HG02623 (cell line): ENCODE measurements around the gene CAMTA1.
"Not testable (repeated sequence)": the region's sequence is repeated elsewhere in the genome, so short reads cannot be mapped to it uniquely, and the experiment has no call there.

Experiments
- ATAC-seq: cut with Tn5 transposase; IDR thresholded peaks from one replicate; pipeline ENCODE4 v1.9.1; 2021; ENCODE audit warnings: moderate library complexity; ENCODE audit not compliant: unreplicated experiment

CAMTA1 gene

GRCh38 chr1:7127322-7128075, 342.2 kb downstream of the CAMTA1 start:
- no peak for ATAC-seq

- no peak for ATAC-seq
These were observed 343.0 kb downstream of the CAMTA1 start for GRCh38 chr1:7128293-7128692.

- no peak for ATAC-seq
These were observed 344.9 kb downstream of the CAMTA1 start for GRCh38 chr1:7130127-7130526.

- ATAC-seq, result no peak
These were observed 350.2 kb downstream of the CAMTA1 start for GRCh38 chr1:7135493-7135892.

- no peak for ATAC-seq
These were observed 351.1 kb downstream of the CAMTA1 start for GRCh38 chr1:7136166-7136953.

- no peak for ATAC-seq
These were observed 355.0 kb downstream of the CAMTA1 start for GRCh38 chr1:7140251-7140650.

- no peak for ATAC-seq
These were observed 360.7 kb downstream of the CAMTA1 start for GRCh38 chr1:7145947-7146346.

- ATAC-seq, result no peak
These were observed 361.5 kb downstream of the CAMTA1 start for GRCh38 chr1:7146710-7147109.

GRCh38 chr1:7147581-7148282, 362.5 kb downstream of the CAMTA1 start:
- ATAC-seq, result not testable (repeated sequence)

- ATAC-seq, result no peak
These were observed 364.0 kb downstream of the CAMTA1 start for GRCh38 chr1:7149080-7149838.

- ATAC-seq, result no peak
These were observed 365.5 kb downstream of the CAMTA1 start for GRCh38 chr1:7150724-7151280.

- ATAC-seq, result no peak
These were observed 366.7 kb downstream of the CAMTA1 start for GRCh38 chr1:7151978-7152377.

- ATAC-seq, result no peak
These were observed 367.4 kb downstream of the CAMTA1 start for GRCh38 chr1:7152655-7153054.

- ATAC-seq, result no peak
These were observed 368.2 kb downstream of the CAMTA1 start for GRCh38 chr1:7153464-7153863.

GRCh38 chr1:7159116-7159781, 374.0 kb downstream of the CAMTA1 start:
- no peak for ATAC-seq

- not testable (repeated sequence) for ATAC-seq
These were observed 383.3 kb downstream of the CAMTA1 start for GRCh38 chr1:7168554-7168953.

- ATAC-seq, result no peak
These were observed 385.9 kb downstream of the CAMTA1 start for GRCh38 chr1:7171168-7171567.

- no peak for ATAC-seq
These were observed 386.3 kb downstream of the CAMTA1 start for GRCh38 chr1:7171574-7171973.

- no peak for ATAC-seq
These were observed 387.6 kb downstream of the CAMTA1 start for GRCh38 chr1:7172804-7173203.

- ATAC-seq, result no peak
These were observed 389.3 kb downstream of the CAMTA1 start for GRCh38 chr1:7174561-7174960.
